Colonic mucosa (tissue), 4 donors: Measurements from ENCODE around the gene TMEM150A. TPM values are rescaled to one million over a fixed set of nuclear protein-coding genes. Genes with fewer than 3 reads are reported as not detected.

Experiments used
- DNase-seq: peaks from one replicate; pipeline ENCODE4 v3.0.0-alpha.2; 2020
- H3K27ac ChIP-seq: fragments of 200-600 bp; one replicate; pipeline ENCODE4 v1.8.0; 2021
- H3K27me3 ChIP-seq: fragments of 200-600 bp; one replicate; pipeline ENCODE4 v1.8.0; 2021
- H3K36me3 ChIP-seq: fragments of 200-600 bp; one replicate; pipeline ENCODE4 v1.8.0; 2021
- H3K4me1 ChIP-seq: fragments of 200-600 bp; one replicate; pipeline ENCODE4 v1.8.0; 2021; ENCODE audit warnings: mild to moderate bottlenecking
- H3K4me3 ChIP-seq: fragments of 200-600 bp; one replicate; pipeline ENCODE4 v1.8.0; 2021
- H3K9ac ChIP-seq, 2 donors: one replicate each; pipeline ENCODE4 v1.7.0; 2013; ENCODE audit warnings: control low read depth in 2 of 2, low read depth in 2 of 2, low read length in 2 of 2
- H3K9me3 ChIP-seq: fragments of 200-600 bp; one replicate; pipeline ENCODE4 v1.8.0; 2021
- CTCF ChIP-seq: fragments of 200-600 bp; IDR thresholded peaks from one replicate; pipeline ENCODE4 v1.8.0; 2022; ENCODE audit warnings: antibody characterized with exemption, mild to moderate bottlenecking
- intact Hi-C: fragments of 100-400 bp; cut with DNase I; formaldehyde crosslinking; loops from one replicate; pipeline ENCODE4 v1.14.1; 2022
- total RNA-seq, 2 donors: library from RNA; stranded (reverse); fragmentation: NEBNext Ultra II Directional in 1 of 2; extraction: Animal tissue kit (Norgen Biotek cat#: 25700) in 1 of 2; gene quantifications; one replicate each; pipeline ENCODE4 v1.2.1, GENCODE V29; 2021
- donor health status: healthy.
- donor health status: DM: no; HTN: no; CAD: no.
- donor health status: DM: no; HTN: no; CAD: no.

TMEM150A gene
- total RNA-seq, 2 donors from 2014 or later = 5.2 to 7.2 TPM

GRCh38 chr2:85578243-85579180 lies 24.0 kb downstream of the TMEM150A start:
- Histone ChIP-seq H3K4me1 (peaks cover 10% of the 10 kb centered on the region), H3K27me3 (no peaks in the 10 kb centered on the region), H3K27ac (peak overlapping the region; percentile 77), H3K36me3 (no peaks in the 10 kb centered on the region), H3K9ac (peak overlapping the region; percentile 70 to 90), H3K9me3 (no peaks in the 10 kb centered on the region), H3K4me3 (peak overlapping the region; percentile 56)
- intact Hi-C loops = no loop called here
- no peak for TF ChIP-seq CTCF
- peak; percentile 61 for DNase-seq

GRCh38 chr2:85577386-85578242 lies 24.9 kb downstream of the TMEM150A start, which contains the start of gene VAMP8:
VAMP8 (plus strand) TSS chr2:85577586; CDS start chr2:85577647, 61 bp downstream.
- peak within 1 kb of the TSS; percentile 77 for H3K27ac ChIP-seq
- TF ChIP-seq CTCF = no peak
- no peaks in the 10 kb centered on the region for H3K36me3 ChIP-seq
- no peaks in the 10 kb centered on the region for H3K27me3 ChIP-seq
- intact Hi-C loops = no loop called here
- H3K4me3 ChIP-seq = peak within 1 kb of the TSS; percentile 56
- DNase-seq = peak; percentile 93
- H3K9me3 ChIP-seq = no peaks in the 10 kb centered on the region
- H3K9ac ChIP-seq = peak within 1 kb of the TSS; percentile 70 to 90
- H3K4me1 ChIP-seq = peaks cover 10% of the 10 kb centered on the region

- Histone ChIP-seq H3K9me3 (no peaks in the 10 kb centered on the region), H3K4me1 (peaks cover 10% of the 10 kb centered on the region), H3K27ac (peak overlapping the region; percentile 77), H3K4me3 (no peak overlapping the region), H3K36me3 (no peaks in the 10 kb centered on the region), H3K27me3 (no peaks in the 10 kb centered on the region), H3K9ac (peak overlapping the region in 1 of 2 donors; percentile 90)
- intact Hi-C loops = no loop called here
- TF ChIP-seq CTCF = no peak
- DNase-seq = no peak
Observed at GRCh38 chr2:85577063-85577385, 25.5 kb downstream of the TMEM150A start.

- H3K27ac ChIP-seq = no peak overlapping the region
- DNase-seq = no peak
- no peaks in the 10 kb centered on the region for H3K9me3 ChIP-seq
- H3K36me3 ChIP-seq = no peaks in the 10 kb centered on the region
- H3K4me3 ChIP-seq = no peak overlapping the region
- no peaks in the 10 kb centered on the region for H3K27me3 ChIP-seq
- no peak for TF ChIP-seq CTCF
- intact Hi-C loops = no loop called here
- no peak overlapping the region for H3K9ac ChIP-seq
- peaks cover 10% of the 10 kb centered on the region for H3K4me1 ChIP-seq
Observed at GRCh38 chr2:85575739-85576138, 26.8 kb downstream of the TMEM150A start.

- intact Hi-C loops = no loop called here
- Histone ChIP-seq H3K4me1 (no peaks in the 10 kb centered on the region), H3K27me3 (no peaks in the 10 kb centered on the region)
Observed at GRCh38 chr2:85566265-85566664, 36.2 kb downstream of the TMEM150A start.

More at GRCh38 chr2:85566265-85566664, 36.2 kb downstream of the TMEM150A start:
- no peak for DNase-seq
- Histone ChIP-seq H3K27ac (no peak overlapping the region), H3K9me3 (no peaks in the 10 kb centered on the region), H3K9ac (no peak overlapping the region), H3K4me3 (no peak overlapping the region), H3K36me3 (no peaks in the 10 kb centered on the region)
- no peak for TF ChIP-seq CTCF
